ENCODE measurements around the gene MYO7B.
A peak's percentile ranks its signal among the peaks of the same experiment; 100 is the strongest.

MYO7B gene

GRCh38 chr2:127658641-127659407 is 123.3 kb downstream of the MYO7B start:
- Histone ChIP-seq H2BK12ac (ENCODE audit: low read length) (no peak overlapping the region), H3K4me3 (ENCODE audit: low read length in 2 of 2) (no peak overlapping the region), H3K18ac (ENCODE audit: low read length) (no peak overlapping the region), H4K8ac (ENCODE audit: low read depth, low read length) (no peak overlapping the region), H3K4me1 (ENCODE audit: control insufficient read depth in 2 of 2, insufficient read depth in 1 of 2, low read depth in 1 of 2, low read length in 2 of 2) (peaks cover 16 to 23% of the 10 kb centered on the region in 2 donors), H3K36me3 (replicated peaks in 1 of 2; ENCODE audit: control insufficient read depth in 2 of 2, insufficient read depth in 2 of 2, low read length in 2 of 2) (no peaks in the 10 kb centered on the region), H3K4ac (ENCODE audit: low read length) (no peak overlapping the region), H3K14ac (ENCODE audit: low read length) (no peak overlapping the region), H3K4me2 (ENCODE audit: insufficient read depth, low read length, poor library complexity, severe bottlenecking) (no peak overlapping the region), H2AK5ac (ENCODE audit: low read depth, low read length) (peak overlapping the region; percentile 67), H3K79me1 (ENCODE audit: low read depth, low read length) (no peaks in the 10 kb centered on the region), H3K27me3 (ENCODE audit: control insufficient read depth in 3 of 3, insufficient read depth in 3 of 3, low read depth in 1 of 3, low read length in 3 of 3) (peaks cover 0 to 39% (median 10%) of the 10 kb centered on the region in 3 experiments), H3K27ac (replicated peaks; ENCODE audit: low read length) (no peak overlapping the region), H3K9me3 (replicated peaks in 1 of 2; ENCODE audit: control insufficient read depth in 2 of 2, insufficient read depth in 1 of 2, low read depth in 1 of 2, low read length in 2 of 2) (no peaks in the 10 kb centered on the region), H4K91ac (ENCODE audit: low read depth, low read length, poor library complexity) (no peak overlapping the region), H3K9ac (ENCODE audit: low read depth, low read length, poor library complexity) (no peak overlapping the region), H3K23ac (ENCODE audit: low read depth, low read length, poor library complexity) (peak overlapping the region; percentile 47), H2AFZ (ENCODE audit: low read length) (no peak overlapping the region), H2BK15ac (ENCODE audit: low read length) (peak overlapping the region; percentile 94), H2BK120ac (ENCODE audit: low read depth, low read length) (no peak overlapping the region), H2BK5ac (ENCODE audit: low read length) (no peak overlapping the region)
- no CpG with 5 or more reads among the region's 20 CpGs for WGBS, 2 donors (ENCODE audit: extremely low coverage in 2 of 2, insufficient read length in 2 of 2, insufficient replicate concordance in 1 of 2)
- no peak for DNase-seq (ENCODE audit: low spot score)

- H2BK15ac ChIP-seq (ENCODE audit: low read length), result peak overlapping the region; percentile 77
- peak overlapping the region; percentile 47 for H3K23ac ChIP-seq (ENCODE audit: low read depth, low read length, poor library complexity)
- no CpG with 5 or more reads among the region's 14 CpGs for WGBS, 2 donors (ENCODE audit: extremely low coverage in 2 of 2, insufficient read length in 2 of 2, insufficient replicate concordance in 1 of 2)
- no peaks in the 10 kb centered on the region for H3K79me1 ChIP-seq (ENCODE audit: low read depth, low read length)
- no peak overlapping the region for H3K27ac ChIP-seq (replicated peaks; ENCODE audit: low read length)
- no peak overlapping the region for H2BK120ac ChIP-seq (ENCODE audit: low read depth, low read length)
- peaks cover 16 to 25% of the 10 kb centered on the region in 2 donors for H3K4me1 ChIP-seq (ENCODE audit: control insufficient read depth in 2 of 2, insufficient read depth in 1 of 2, low read depth in 1 of 2, low read length in 2 of 2)
- peaks cover 0 to 47% (median 18%) of the 10 kb centered on the region in 3 experiments for H3K27me3 ChIP-seq (ENCODE audit: control insufficient read depth in 3 of 3, insufficient read depth in 3 of 3, low read depth in 1 of 3, low read length in 3 of 3)
- no peak overlapping the region for H3K9ac ChIP-seq (ENCODE audit: low read depth, low read length, poor library complexity)
- H3K18ac ChIP-seq (ENCODE audit: low read length), result no peak overlapping the region
- no peak for DNase-seq (ENCODE audit: low spot score)
- no peaks in the 10 kb centered on the region for H3K36me3 ChIP-seq (replicated peaks in 1 of 2; ENCODE audit: control insufficient read depth in 2 of 2, insufficient read depth in 2 of 2, low read length in 2 of 2)
- no peak overlapping the region for H2AFZ ChIP-seq (ENCODE audit: low read length)
- no peak overlapping the region for H2BK5ac ChIP-seq (ENCODE audit: low read length)
- no peak overlapping the region for H2BK12ac ChIP-seq (ENCODE audit: low read length)
- H3K14ac ChIP-seq (ENCODE audit: low read length), result no peak overlapping the region
- no peak overlapping the region for H4K91ac ChIP-seq (ENCODE audit: low read depth, low read length, poor library complexity)
- no peak overlapping the region for H3K4ac ChIP-seq (ENCODE audit: low read length)
- H3K4me3 ChIP-seq (ENCODE audit: low read length in 2 of 2), result peak overlapping the region in 1 of 2 donors; percentile 17
- no peak overlapping the region for H3K4me2 ChIP-seq (ENCODE audit: insufficient read depth, low read length, poor library complexity, severe bottlenecking)
- no peak overlapping the region for H4K8ac ChIP-seq (ENCODE audit: low read depth, low read length)
- no peaks in the 10 kb centered on the region for H3K9me3 ChIP-seq (replicated peaks in 1 of 2; ENCODE audit: control insufficient read depth in 2 of 2, insufficient read depth in 1 of 2, low read depth in 1 of 2, low read length in 2 of 2)
- peak overlapping the region; percentile 67 for H2AK5ac ChIP-seq (ENCODE audit: low read depth, low read length)
These were observed 124.2 kb downstream of the MYO7B start for GRCh38 chr2:127659408-127660290.

GRCh38 chr2:127660291-127660578 is 124.8 kb downstream of the MYO7B start:
- no peak for DNase-seq (ENCODE audit: low spot score)
- peaks cover 0 to 50% (median 24%) of the 10 kb centered on the region in 3 experiments for H3K27me3 ChIP-seq (ENCODE audit: control insufficient read depth in 3 of 3, insufficient read depth in 3 of 3, low read depth in 1 of 3, low read length in 3 of 3)
- no peak overlapping the region for H2BK5ac ChIP-seq (ENCODE audit: low read length)
- peaks cover 15 to 21% of the 10 kb centered on the region in 2 donors for H3K4me1 ChIP-seq (ENCODE audit: control insufficient read depth in 2 of 2, insufficient read depth in 1 of 2, low read depth in 1 of 2, low read length in 2 of 2)
- no peak overlapping the region for H4K91ac ChIP-seq (ENCODE audit: low read depth, low read length, poor library complexity)
- no peak overlapping the region for H2BK120ac ChIP-seq (ENCODE audit: low read depth, low read length)
- H3K79me1 ChIP-seq (ENCODE audit: low read depth, low read length), result no peaks in the 10 kb centered on the region
- H3K27ac ChIP-seq (replicated peaks; ENCODE audit: low read length), result no peak overlapping the region
- H3K14ac ChIP-seq (ENCODE audit: low read length), result no peak overlapping the region
- H3K4me3 ChIP-seq (ENCODE audit: low read length in 2 of 2), result no peak overlapping the region
- peaks cover 0 to 2% of the 10 kb centered on the region in 2 donors for H3K9me3 ChIP-seq (replicated peaks in 1 of 2; ENCODE audit: control insufficient read depth in 2 of 2, insufficient read depth in 1 of 2, low read depth in 1 of 2, low read length in 2 of 2)
- H2AFZ ChIP-seq (ENCODE audit: low read length), result no peak overlapping the region
- H3K18ac ChIP-seq (ENCODE audit: low read length), result no peak overlapping the region
- H2AK5ac ChIP-seq (ENCODE audit: low read depth, low read length), result no peak overlapping the region
- H3K9ac ChIP-seq (ENCODE audit: low read depth, low read length, poor library complexity), result no peak overlapping the region
- H3K23ac ChIP-seq (ENCODE audit: low read depth, low read length, poor library complexity), result no peak overlapping the region
- no CpG with 5 or more reads among the region's 10 CpGs for WGBS, 2 donors (ENCODE audit: extremely low coverage in 2 of 2, insufficient read length in 2 of 2, insufficient replicate concordance in 1 of 2)
- no peak overlapping the region for H4K8ac ChIP-seq (ENCODE audit: low read depth, low read length)
- H3K4me2 ChIP-seq (ENCODE audit: insufficient read depth, low read length, poor library complexity, severe bottlenecking), result no peak overlapping the region
- H3K36me3 ChIP-seq (replicated peaks in 1 of 2; ENCODE audit: control insufficient read depth in 2 of 2, insufficient read depth in 2 of 2, low read length in 2 of 2), result no peaks in the 10 kb centered on the region
- no peak overlapping the region for H2BK15ac ChIP-seq (ENCODE audit: low read length)
- no peak overlapping the region for H2BK12ac ChIP-seq (ENCODE audit: low read length)
- H3K4ac ChIP-seq (ENCODE audit: low read length), result no peak overlapping the region

- H2BK15ac ChIP-seq (ENCODE audit: low read length), result no peak overlapping the region
- no peak overlapping the region for H3K23ac ChIP-seq (ENCODE audit: low read depth, low read length, poor library complexity)
- H3K4ac ChIP-seq (ENCODE audit: low read length), result no peak overlapping the region
- no CpG with 5 or more reads among the region's 14 CpGs for WGBS, 2 donors (ENCODE audit: extremely low coverage in 2 of 2, insufficient read length in 2 of 2, insufficient replicate concordance in 1 of 2)
- no peak overlapping the region for H2BK12ac ChIP-seq (ENCODE audit: low read length)
- H3K27ac ChIP-seq (replicated peaks; ENCODE audit: low read length), result no peak overlapping the region
- no peak overlapping the region for H3K14ac ChIP-seq (ENCODE audit: low read length)
- H3K79me1 ChIP-seq (ENCODE audit: low read depth, low read length), result no peaks in the 10 kb centered on the region
- H3K4me1 ChIP-seq (ENCODE audit: control insufficient read depth in 2 of 2, insufficient read depth in 1 of 2, low read depth in 1 of 2, low read length in 2 of 2), result peaks cover 13 to 16% of the 10 kb centered on the region in 2 donors
- peaks cover 0 to 3% of the 10 kb centered on the region in 2 donors for H3K9me3 ChIP-seq (replicated peaks in 1 of 2; ENCODE audit: control insufficient read depth in 2 of 2, insufficient read depth in 1 of 2, low read depth in 1 of 2, low read length in 2 of 2)
- H3K4me2 ChIP-seq (ENCODE audit: insufficient read depth, low read length, poor library complexity, severe bottlenecking), result no peak overlapping the region
- H3K36me3 ChIP-seq (replicated peaks in 1 of 2; ENCODE audit: control insufficient read depth in 2 of 2, insufficient read depth in 2 of 2, low read length in 2 of 2), result no peaks in the 10 kb centered on the region
- H2BK120ac ChIP-seq (ENCODE audit: low read depth, low read length), result no peak overlapping the region
- peaks cover 0 to 54% (median 31%) of the 10 kb centered on the region in 3 experiments for H3K27me3 ChIP-seq (ENCODE audit: control insufficient read depth in 3 of 3, insufficient read depth in 3 of 3, low read depth in 1 of 3, low read length in 3 of 3)
- no peak overlapping the region for H3K18ac ChIP-seq (ENCODE audit: low read length)
- no peak overlapping the region for H2AK5ac ChIP-seq (ENCODE audit: low read depth, low read length)
- no peak overlapping the region for H3K9ac ChIP-seq (ENCODE audit: low read depth, low read length, poor library complexity)
- H4K91ac ChIP-seq (ENCODE audit: low read depth, low read length, poor library complexity), result no peak overlapping the region
- H2AFZ ChIP-seq (ENCODE audit: low read length), result peak overlapping the region; percentile 11
- DNase-seq (ENCODE audit: low spot score), result no peak
- H4K8ac ChIP-seq (ENCODE audit: low read depth, low read length), result no peak overlapping the region
- no peak overlapping the region for H2BK5ac ChIP-seq (ENCODE audit: low read length)
- no peak overlapping the region for H3K4me3 ChIP-seq (ENCODE audit: low read length in 2 of 2)
These were observed 125.7 kb downstream of the MYO7B start for GRCh38 chr2:127661072-127661649.
